Vagina (tissue), 2 donors: Measurements from ENCODE around the gene DNAH1.

Source experiments
- POLR2A ChIP-seq, 2 donors: fragments of 450-650 bp; IDR thresholded peaks; one replicate each; pipeline ENCODE4 v1.6.1; 2017; ENCODE audit warnings: antibody characterized with exemption in 2 of 2, mild to moderate bottlenecking in 2 of 2, moderate library complexity in 2 of 2
- POLR2AphosphoS5 ChIP-seq, 2 donors: sonication (generic); formaldehyde crosslinking; IDR thresholded peaks; one replicate each; pipeline ENCODE4 v1.9.0; 2017; ENCODE audit warnings: antibody characterized with exemption in 2 of 2, mild to moderate bottlenecking in 2 of 2, low read depth in 1 of 2; ENCODE audit not compliant: insufficient read depth in 1 of 2

DNA sequence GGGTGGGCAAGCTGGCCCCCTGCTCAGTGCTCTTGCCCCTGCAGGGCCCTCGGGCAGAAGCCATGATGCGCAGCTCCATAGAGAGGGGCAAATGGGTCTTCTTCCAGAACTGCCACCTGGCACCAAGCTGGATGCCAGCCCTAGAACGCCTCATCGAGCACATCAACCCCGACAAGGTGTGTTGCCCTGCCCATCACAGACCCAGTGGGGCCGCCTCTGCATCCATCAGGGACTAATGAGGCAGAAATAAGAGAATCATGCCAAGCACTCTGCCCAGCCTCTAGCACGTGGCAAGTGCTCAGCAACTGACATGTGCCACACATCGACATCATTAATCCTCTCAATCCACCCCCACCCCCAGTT, 79.4 kb downstream of the DNAH1 start:
- TF ChIP-seq POLR2A (IDR thresholded peaks at IDR 0.05) (no peak), POLR2AphosphoS5 (IDR thresholded peaks at IDR 0.05; ENCODE audit: insufficient read depth in 1 of 2, low read depth in 1 of 2) (no peak)
